Measurements from ENCODE around the gene TTC28. TPM values are rescaled to one million over a fixed set of nuclear protein-coding genes. Genes with fewer than 3 reads are reported as not detected.

The TTC28 gene
- total and polyA plus RNA-seq, 10 of the 15 experiments (the other 5 are each of a cell fraction or from before 2014, with no cell fraction given) = 0.15 to 8.4 (median 1.4) TPM

DNA sequence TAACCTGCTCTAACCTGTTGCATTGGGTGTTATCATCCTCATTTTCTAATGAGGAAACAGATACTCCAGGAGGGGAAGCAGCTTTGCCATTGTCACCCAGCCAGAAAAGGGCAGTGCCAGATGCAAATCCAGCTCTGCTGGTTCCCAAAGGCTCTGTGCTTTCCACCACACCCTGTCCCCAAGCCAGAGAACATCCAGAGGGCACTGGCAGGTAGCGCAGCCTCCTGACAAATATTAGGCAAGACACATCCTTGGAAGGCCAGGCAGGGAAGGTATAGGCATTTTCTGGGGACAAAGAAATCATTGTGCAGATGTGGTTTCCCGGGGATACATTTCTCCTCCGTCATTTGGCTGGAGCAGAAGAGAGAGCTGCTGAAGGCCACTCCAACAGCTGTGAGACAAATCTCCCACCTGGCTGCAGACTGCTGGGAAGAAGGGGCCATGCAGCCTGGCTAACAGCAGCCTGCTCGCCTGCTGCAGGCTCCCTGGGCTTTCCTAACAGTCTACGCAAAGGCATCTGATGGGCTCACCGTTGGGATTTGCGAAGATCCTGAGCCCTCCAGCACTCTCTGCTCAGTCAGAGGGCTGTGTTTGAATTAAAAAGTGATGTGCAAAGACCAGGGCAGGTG lies 666.7 kb downstream of the TTC28 start (continued):
- TF ChIP-seq, protein P1, sequence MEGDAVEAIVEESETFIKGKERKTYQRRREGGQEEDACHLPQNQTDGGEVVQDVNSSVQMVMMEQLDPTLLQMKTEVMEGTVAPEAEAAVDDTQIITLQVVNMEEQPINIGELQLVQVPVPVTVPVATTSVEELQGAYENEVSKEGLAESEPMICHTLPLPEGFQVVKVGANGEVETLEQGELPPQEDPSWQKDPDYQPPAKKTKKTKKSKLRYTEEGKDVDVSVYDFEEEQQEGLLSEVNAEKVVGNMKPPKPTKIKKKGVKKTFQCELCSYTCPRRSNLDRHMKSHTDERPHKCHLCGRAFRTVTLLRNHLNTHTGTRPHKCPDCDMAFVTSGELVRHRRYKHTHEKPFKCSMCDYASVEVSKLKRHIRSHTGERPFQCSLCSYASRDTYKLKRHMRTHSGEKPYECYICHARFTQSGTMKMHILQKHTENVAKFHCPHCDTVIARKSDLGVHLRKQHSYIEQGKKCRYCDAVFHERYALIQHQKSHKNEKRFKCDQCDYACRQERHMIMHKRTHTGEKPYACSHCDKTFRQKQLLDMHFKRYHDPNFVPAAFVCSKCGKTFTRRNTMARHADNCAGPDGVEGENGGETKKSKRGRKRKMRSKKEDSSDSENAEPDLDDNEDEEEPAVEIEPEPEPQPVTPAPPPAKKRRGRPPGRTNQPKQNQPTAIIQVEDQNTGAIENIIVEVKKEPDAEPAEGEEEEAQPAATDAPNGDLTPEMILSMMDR (IDR thresholded peaks at IDR 0.05 in 2 of 3, conservative IDR thresholded peaks at IDR 0.05 in 1 of 3; ENCODE audit: control insufficient read depth in 2 of 3, extremely low read depth in 1 of 3, insufficient read depth in 1 of 3, low read depth in 3 of 3, low read length in 3 of 3) = no peak
- TF ChIP-seq SRF (IDR thresholded peaks at IDR 0.05; ENCODE audit: low read depth in 2 of 2, low read length in 2 of 2) (no peak), GATAD2B (conservative IDR thresholded peaks at IDR 0.05; ENCODE audit: low read depth) (no peak), ZNF217 (IDR thresholded peaks at IDR 0.05) (no peak), POU2F2 (IDR thresholded peaks at IDR 0.05; ENCODE audit: borderline replicate concordance, low read depth, low read length) (no peak), STAT1 (conservative IDR thresholded peaks at IDR 0.05) (no peak)

DNA sequence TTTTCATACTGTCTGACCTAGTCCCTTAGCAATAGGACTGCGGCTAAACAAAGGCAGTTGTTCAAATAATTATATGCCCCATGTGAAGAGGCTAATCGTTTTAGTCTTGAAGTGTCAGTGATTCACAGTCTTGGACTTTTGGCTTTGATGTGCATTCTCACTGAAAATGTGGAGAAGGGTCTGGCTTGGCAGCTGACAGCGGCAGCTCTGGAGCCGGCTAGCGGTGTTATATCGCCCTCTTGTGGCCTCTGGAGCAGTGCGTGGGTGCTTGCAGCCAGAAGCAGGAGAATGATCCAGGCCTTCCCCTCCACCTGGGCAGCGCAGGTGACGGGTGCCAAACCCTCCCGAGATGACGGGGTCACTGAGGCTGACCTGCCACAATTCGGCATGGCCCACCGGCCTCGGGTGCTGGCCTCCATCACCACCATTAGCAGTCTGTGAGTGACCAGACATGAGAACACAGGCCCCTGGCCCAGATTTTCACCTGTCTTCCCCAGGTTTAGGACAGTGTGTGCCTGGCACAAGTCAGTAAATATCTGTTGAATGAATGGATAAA lies 670.3 kb downstream of the TTC28 start:
- POLR2A ChIA-PET = no interaction called here
- CTCF ChIA-PET = interaction anchor here (1.0 to 4.5 kb wide), 5 partner anchors 89 to 127 kb away, joined by 3 to 33 read pairs (median 8); partner anchors contain the start of gene PITPNB
- RAD21 ChIA-PET (ENCODE audit: unreplicated experiment) = interaction anchor here (1.5 kb wide), 1 partner anchor 128 kb away, joined by 5 read pairs; no protein-coding TSS in a partner anchor
- H3K4me3 ChIP-seq = no peak overlapping the region
- H3K4me1 ChIP-seq (ENCODE audit: control insufficient read depth, insufficient read depth, low read length) = no peaks in the 10 kb centered on the region
- SMC1A ChIA-PET (ENCODE audit: uncharacterized antibody, unreplicated experiment) = interaction anchor here (0.9 to 3.3 kb wide), 4 partner anchors 115 to 1330 kb away, joined by 3 to 22 read pairs (median 8); no protein-coding TSS in a partner anchor
- H3K79me2 ChIP-seq (ENCODE audit: control insufficient read depth, insufficient read depth, low read length) = no peaks in the 10 kb centered on the region
- H3K9ac ChIP-seq (ENCODE audit: control insufficient read depth, insufficient read depth, low read length) = no peak overlapping the region
- WGBS (ENCODE audit: insufficient coverage, insufficient replicate concordance, low lambda C conversion rate, missing lambda C conversion rate) = 9% methylated on average over 14 of the region's 14 CpGs
- FAIRE-seq (no peak), ATAC-seq (peak; percentile 97), DNase-seq (ENCODE audit: low read depth, low spot score) (peak; percentile 9)
- in situ Hi-C loops (cut with MboI) = loop anchor here (5.0 to 25.0 kb wide), 3 partner anchors 122 to 1247 kb away; no protein-coding TSS in a partner anchor
- BruUV-seq (replicated peaks) = no TSS peak
- no peak overlapping the region for H2AFZ ChIP-seq (ENCODE audit: control insufficient read depth, low read depth, low read length)
- H4K20me1 ChIP-seq (ENCODE audit: control insufficient read depth, insufficient read depth) = no peaks in the 10 kb centered on the region; the same call in 1 of the 2 replicates
- no peaks in the 10 kb centered on the region for H3K27me3 ChIP-seq (replicated peaks in 1 of 2; ENCODE audit: control insufficient read depth in 2 of 2, insufficient read depth in 2 of 2, low read length in 1 of 2)
- H3K9me3 ChIP-seq (replicated peaks; ENCODE audit: control insufficient read depth, insufficient read depth, low read length) = no peaks in the 10 kb centered on the region
- no peak overlapping the region for H3K4me2 ChIP-seq (ENCODE audit: control insufficient read depth, insufficient read depth)
- intact Hi-C loops (cut with micrococcal nuclease; ENCODE audit: unreplicated experiment) = loop anchor here (1.0 kb wide), 2 partner anchors 123 to 129 kb away; no protein-coding TSS in a partner anchor
- H3K27ac ChIP-seq (ENCODE audit: control insufficient read depth, insufficient read depth) = no peak overlapping the region
- no peaks in the 10 kb centered on the region for H3K36me3 ChIP-seq (ENCODE audit: control insufficient read depth in 2 of 2, insufficient read depth in 2 of 2, low read length in 1 of 2)
- 0 out of 2 replicates have a peak, but pooled peaks have one; percentile 37 for TF ChIP-seq SMARCA5 (IDR thresholded peaks at IDR 0.05)
- TF ChIP-seq, protein P2, sequence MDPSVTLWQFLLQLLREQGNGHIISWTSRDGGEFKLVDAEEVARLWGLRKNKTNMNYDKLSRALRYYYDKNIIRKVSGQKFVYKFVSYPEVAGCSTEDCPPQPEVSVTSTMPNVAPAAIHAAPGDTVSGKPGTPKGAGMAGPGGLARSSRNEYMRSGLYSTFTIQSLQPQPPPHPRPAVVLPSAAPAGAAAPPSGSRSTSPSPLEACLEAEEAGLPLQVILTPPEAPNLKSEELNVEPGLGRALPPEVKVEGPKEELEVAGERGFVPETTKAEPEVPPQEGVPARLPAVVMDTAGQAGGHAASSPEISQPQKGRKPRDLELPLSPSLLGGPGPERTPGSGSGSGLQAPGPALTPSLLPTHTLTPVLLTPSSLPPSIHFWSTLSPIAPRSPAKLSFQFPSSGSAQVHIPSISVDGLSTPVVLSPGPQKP (IDR thresholded peaks at IDR 0.05; ENCODE audit: low read depth, low read length) = no peak
- TF ChIP-seq RAD21 (IDR thresholded peaks at IDR 0.05; ENCODE audit: insufficient read depth, low read depth, low read length) = peak; percentile 90
- no peak for TF ChIP-seq MXI1 (IDR thresholded peaks at IDR 0.05; ENCODE audit: low read depth, low read length)
- no peak for TF ChIP-seq NRF1 (conservative IDR thresholded peaks at IDR 0.05; ENCODE audit: low read depth, low read length)
- TF ChIP-seq PAX8 (IDR thresholded peaks at IDR 0.05) = no peak
- no peak for TF ChIP-seq ASH2L (IDR thresholded peaks at IDR 0.05; ENCODE audit: borderline replicate concordance, low read depth)
- TF ChIP-seq KDM1A (IDR thresholded peaks at IDR 0.05; ENCODE audit: borderline replicate concordance) = no peak
- TF ChIP-seq, protein P3, sequence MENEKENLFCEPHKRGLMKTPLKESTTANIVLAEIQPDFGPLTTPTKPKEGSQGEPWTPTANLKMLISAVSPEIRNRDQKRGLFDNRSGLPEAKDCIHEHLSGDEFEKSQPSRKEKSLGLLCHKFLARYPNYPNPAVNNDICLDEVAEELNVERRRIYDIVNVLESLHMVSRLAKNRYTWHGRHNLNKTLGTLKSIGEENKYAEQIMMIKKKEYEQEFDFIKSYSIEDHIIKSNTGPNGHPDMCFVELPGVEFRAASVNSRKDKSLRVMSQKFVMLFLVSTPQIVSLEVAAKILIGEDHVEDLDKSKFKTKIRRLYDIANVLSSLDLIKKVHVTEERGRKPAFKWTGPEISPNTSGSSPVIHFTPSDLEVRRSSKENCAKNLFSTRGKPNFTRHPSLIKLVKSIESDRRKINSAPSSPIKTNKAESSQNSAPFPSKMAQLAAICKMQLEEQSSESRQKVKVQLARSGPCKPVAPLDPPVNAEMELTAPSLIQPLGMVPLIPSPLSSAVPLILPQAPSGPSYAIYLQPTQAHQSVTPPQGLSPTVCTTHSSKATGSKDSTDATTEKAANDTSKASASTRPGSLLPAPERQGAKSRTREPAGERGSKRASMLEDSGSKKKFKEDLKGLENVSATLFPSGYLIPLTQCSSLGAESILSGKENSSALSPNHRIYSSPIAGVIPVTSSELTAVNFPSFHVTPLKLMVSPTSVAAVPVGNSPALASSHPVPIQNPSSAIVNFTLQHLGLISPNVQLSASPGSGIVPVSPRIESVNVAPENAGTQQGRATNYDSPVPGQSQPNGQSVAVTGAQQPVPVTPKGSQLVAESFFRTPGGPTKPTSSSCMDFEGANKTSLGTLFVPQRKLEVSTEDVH (IDR thresholded peaks at IDR 0.05; ENCODE audit: low read depth, partially characterized antibody) = no peak
- 0 out of 2 replicates have a peak, but pooled peaks have one; percentile 53 for TF ChIP-seq STAT1 (conservative IDR thresholded peaks at IDR 0.05)
- peak; percentile 62; the same call in 1 of the 2 replicates for TF ChIP-seq YY1 (IDR thresholded peaks at IDR 0.05; ENCODE audit: low read depth, low read length)

Measured in GM12878 (cell line).